Caco-2 (cell line): ENCODE measurements around the gene PPP4R4. TPM values are rescaled to one million over a fixed set of nuclear protein-coding genes. Genes with fewer than 3 reads are reported as not detected.

Experiments used
- BruUV-seq: library from RNA; stranded (reverse); fragments of 400-500 nt; replicated peaks from 2 replicates; lab custom pipeline; 2021; lab: Mats Ljungman, UMichigan
- CTCF ChIA-PET: fragments of 300-600 bp; sonication (Branson Sonifier 250); formaldehyde crosslinking; loops from one replicate; lab custom pipeline; 2022; ENCODE audit warnings: antibody characterized with exemption; lab: Charles Lee
- POLR2A ChIA-PET: fragments of 300-600 bp; sonication (Branson Sonifier 250); formaldehyde crosslinking; loops from one replicate; lab custom pipeline; 2022; ENCODE audit warnings: antibody characterized with exemption; lab: Charles Lee
- DNase-seq, 2 experiments: peaks; one replicate each; pipeline versions ENCODE4 v3.0.0 to v3.0.0-alpha.2; 2020 to 2022
- H3K27me3 ChIP-seq: replicated peaks from 2 replicates; pipeline ENCODE4 v1.6.0; 2011; ENCODE audit warnings: low read length; ENCODE audit not compliant: control insufficient read depth, insufficient read depth
- H3K36me3 ChIP-seq: 2 replicates; pipeline ENCODE4 v1.5.1; 2011; ENCODE audit warnings: low read length; ENCODE audit not compliant: control insufficient read depth, insufficient read depth
- H3K4me1 ChIP-seq: fragments of 250-450 bp; sonication (Bioruptor Pico); 2 replicates; pipeline ENCODE4 v1.5.1; 2020; ENCODE audit warnings: mild to moderate bottlenecking
- H3K4me3 ChIP-seq: 2 replicates; pipeline ENCODE4 v1.5.1; 2011; ENCODE audit warnings: low read depth, mild to moderate bottlenecking, control low read depth, low read length
- H3K9me3 ChIP-seq: fragments of 250-450 bp; sonication (Bioruptor Pico); 2 replicates; pipeline ENCODE4 v1.5.1; 2020; ENCODE audit warnings: mild to moderate bottlenecking, moderate library complexity
- H3K27ac Mint-ChIP-seq: one replicate; pipeline ENCODE4 v1.8.0; 2022; ENCODE audit warnings: mixed read lengths; ENCODE audit not compliant: unreplicated experiment
- H3K27me3 Mint-ChIP-seq: one replicate; pipeline ENCODE4 v1.8.0; 2022; ENCODE audit warnings: mixed read lengths; ENCODE audit not compliant: insufficient read depth, unreplicated experiment
- H3K36me3 Mint-ChIP-seq: one replicate; pipeline ENCODE4 v1.8.0; 2022; ENCODE audit warnings: mild to moderate bottlenecking, mixed read lengths; ENCODE audit not compliant: insufficient read depth, unreplicated experiment
- H3K4me1 Mint-ChIP-seq: one replicate; pipeline ENCODE4 v1.8.0; 2022; ENCODE audit warnings: low read depth, mixed read lengths; ENCODE audit not compliant: unreplicated experiment
- H3K4me3 Mint-ChIP-seq: one replicate; pipeline ENCODE4 v1.8.0; 2022; ENCODE audit warnings: mild to moderate bottlenecking, moderate library complexity, mixed read lengths; ENCODE audit not compliant: unreplicated experiment
- H3K9me3 Mint-ChIP-seq: one replicate; pipeline ENCODE4 v1.8.0; 2022; ENCODE audit warnings: mixed read lengths; ENCODE audit not compliant: unreplicated experiment
- CTCF ChIP-seq, 2 experiments: fragments of 200-600 bp in 1 of 2; IDR thresholded peaks; 1 replicate in 1 of 2; 2 replicates in 1 of 2; pipeline versions ENCODE4 v1.5.1 to v1.8.0; 2011 to 2022; ENCODE audit warnings: antibody characterized with exemption in 1 of 2, control low read depth in 1 of 2, inconsistent platforms in 1 of 2, low read depth in 1 of 2, low read length in 1 of 2, mild to moderate bottlenecking in 1 of 2, moderate library complexity in 1 of 2; ENCODE audit not compliant: insufficient read depth in 1 of 2, severe bottlenecking in 1 of 2, unreplicated experiment in 1 of 2
- intact Hi-C: fragments of 100-400 bp; cut with micrococcal nuclease; formaldehyde crosslinking; loops from one replicate; pipeline ENCODE4 v1.10.0; 2022; ENCODE audit not compliant: unreplicated experiment
- total RNA-seq: library from RNA; stranded (reverse); gene quantifications from 2 replicates; pipeline ENCODE4 v1.2.3, GENCODE V29; 2022

Gene PPP4R4
- total RNA-seq, 1 experiment from 2014 or later = 0.20 TPM

GRCh38 chr14:94282991-94283723 is 109.0 kb downstream of the PPP4R4 start:
- peaks cover 3% of the 10 kb centered on the region; the same call in 1 of the 2 replicates for H3K9me3 ChIP-seq
- no peaks in the 10 kb centered on the region for H3K27me3 ChIP-seq
- intact Hi-C loops = no loop called here
- H3K9me3 Mint-ChIP-seq = no peaks in the 10 kb centered on the region
- H3K4me1 ChIP-seq = no peaks in the 10 kb centered on the region
- no peaks in the 10 kb centered on the region for H3K36me3 Mint-ChIP-seq
- H3K4me1 Mint-ChIP-seq = no peaks in the 10 kb centered on the region
- ChIA-PET CTCF (no interaction called here), POLR2A (no interaction called here)
- no peak for DNase-seq
- no peaks in the 10 kb centered on the region for H3K27me3 Mint-ChIP-seq
- BruUV-seq = no TSS peak
- H3K4me3 ChIP-seq = no peak overlapping the region
- no peak overlapping the region for H3K4me3 Mint-ChIP-seq
- H3K36me3 ChIP-seq = peaks cover 1% of the 10 kb centered on the region; the same call in 1 of the 2 replicates
- no peak for TF ChIP-seq CTCF (IDR thresholded peaks at IDR 0.05; ENCODE audit: insufficient read depth in 1 of 2, low read depth in 1 of 2, low read length in 1 of 2, severe bottlenecking in 1 of 2, unreplicated experiment in 1 of 2)
- no peak overlapping the region for H3K27ac Mint-ChIP-seq

GRCh38 chr14:94284221-94284620 is 110.1 kb downstream of the PPP4R4 start:
- Mint-ChIP-seq H3K9me3 (no peaks in the 10 kb centered on the region), H3K27me3 (no peaks in the 10 kb centered on the region), H3K4me3 (no peak overlapping the region), H3K36me3 (no peaks in the 10 kb centered on the region), H3K27ac (no peak overlapping the region), H3K4me1 (no peaks in the 10 kb centered on the region)
- no peak for DNase-seq
- TF ChIP-seq CTCF (IDR thresholded peaks at IDR 0.05; ENCODE audit: insufficient read depth in 1 of 2, low read depth in 1 of 2, low read length in 1 of 2, severe bottlenecking in 1 of 2, unreplicated experiment in 1 of 2) = no peak
- peaks cover 1% of the 10 kb centered on the region for H3K36me3 ChIP-seq
- H3K9me3 ChIP-seq = peaks cover 3% of the 10 kb centered on the region; the same call in 1 of the 2 replicates
- ChIA-PET POLR2A (no interaction called here), CTCF (no interaction called here)
- H3K4me3 ChIP-seq = no peak overlapping the region
- BruUV-seq = no TSS peak
- no peaks in the 10 kb centered on the region for H3K4me1 ChIP-seq
- H3K27me3 ChIP-seq = no peaks in the 10 kb centered on the region
- intact Hi-C loops = no loop called here

GRCh38 chr14:94285158-94285557 is 111.0 kb downstream of the PPP4R4 start:
- H3K9me3 ChIP-seq = peaks cover 3% of the 10 kb centered on the region; the same call in 1 of the 2 replicates
- no peak for TF ChIP-seq CTCF (IDR thresholded peaks at IDR 0.05; ENCODE audit: insufficient read depth in 1 of 2, low read depth in 1 of 2, low read length in 1 of 2, severe bottlenecking in 1 of 2, unreplicated experiment in 1 of 2)
- H3K36me3 ChIP-seq = peaks cover 1% of the 10 kb centered on the region
- Mint-ChIP-seq H3K27ac (no peak overlapping the region), H3K9me3 (no peaks in the 10 kb centered on the region), H3K27me3 (no peaks in the 10 kb centered on the region), H3K4me3 (no peak overlapping the region), H3K4me1 (no peaks in the 10 kb centered on the region), H3K36me3 (no peaks in the 10 kb centered on the region)
- CTCF ChIA-PET = no interaction called here
- H3K27me3 ChIP-seq = no peaks in the 10 kb centered on the region
- H3K4me1 ChIP-seq = no peaks in the 10 kb centered on the region
- DNase-seq = no peak
- intact Hi-C loops = no loop called here
- POLR2A ChIA-PET = no interaction called here
- no TSS peak for BruUV-seq
- H3K4me3 ChIP-seq = no peak overlapping the region
